ENCODE measurements around the gene SHROOM3. TPM values are rescaled to one million over a fixed set of nuclear protein-coding genes. Genes with fewer than 3 reads are reported as not detected.

The SHROOM3 gene
- polyA plus RNA-seq, 1 experiment: 9.5 TPM

DNA sequence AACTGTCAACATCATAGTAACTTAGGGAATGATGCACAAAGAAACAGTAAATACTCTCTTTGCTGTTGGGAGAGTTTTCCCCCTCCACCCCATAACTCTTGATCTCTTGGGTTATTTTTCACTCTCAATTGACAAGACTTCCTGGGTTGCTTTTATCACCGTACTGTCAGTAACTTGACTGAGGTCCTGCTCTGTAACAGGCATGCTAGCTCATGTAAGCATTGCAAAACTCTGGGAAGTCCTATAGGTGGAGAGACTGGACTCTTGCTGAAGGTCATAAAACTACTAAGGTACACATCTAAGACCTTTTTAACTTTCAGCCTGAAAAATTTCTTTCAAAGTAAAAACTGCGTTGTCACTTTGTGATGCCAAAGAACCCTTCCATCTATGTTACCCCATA lies 10.9 kb downstream of the SHROOM3 start:
- ChIA-PET POLR2A (no interaction called here), CTCF (no interaction called here)
- H3K4me3 ChIP-seq (ENCODE audit: low read depth, low read length): no peak overlapping the region
- no peak for TF ChIP-seq CTCF (IDR thresholded peaks at IDR 0.05; ENCODE audit: low read depth, low read length)
- no peak for DNase-seq (ENCODE audit: low read depth, low spot score)
- no peak overlapping the region for H3K27ac ChIP-seq (ENCODE audit: low read depth, low read length)
- no peaks in the 10 kb centered on the region for H3K9me3 ChIP-seq (ENCODE audit: control insufficient read depth, insufficient read depth, low read length)
- H3K27me3 ChIP-seq (ENCODE audit: control insufficient read depth, insufficient read depth, low read length): peaks cover 9% of the 10 kb centered on the region

GRCh38 chr4:76447393-76447851 lies 12.4 kb downstream of the SHROOM3 start:
- H3K27me3 ChIP-seq (ENCODE audit: control insufficient read depth, insufficient read depth, low read length): peaks cover 9% of the 10 kb centered on the region
- no peak overlapping the region for H3K4me3 ChIP-seq (ENCODE audit: low read depth, low read length)
- H3K27ac ChIP-seq (ENCODE audit: low read depth, low read length): no peak overlapping the region
- H3K9me3 ChIP-seq (ENCODE audit: control insufficient read depth, insufficient read depth, low read length): no peaks in the 10 kb centered on the region
- no peak for DNase-seq (ENCODE audit: low read depth, low spot score)
- TF ChIP-seq CTCF (IDR thresholded peaks at IDR 0.05; ENCODE audit: low read depth, low read length): no peak
- POLR2A ChIA-PET: no interaction called here
- CTCF ChIA-PET: interaction anchor here (1.2 kb wide), 1 partner anchor 17 kb away, joined by 4 read pairs; no protein-coding TSS in a partner anchor

DNA sequence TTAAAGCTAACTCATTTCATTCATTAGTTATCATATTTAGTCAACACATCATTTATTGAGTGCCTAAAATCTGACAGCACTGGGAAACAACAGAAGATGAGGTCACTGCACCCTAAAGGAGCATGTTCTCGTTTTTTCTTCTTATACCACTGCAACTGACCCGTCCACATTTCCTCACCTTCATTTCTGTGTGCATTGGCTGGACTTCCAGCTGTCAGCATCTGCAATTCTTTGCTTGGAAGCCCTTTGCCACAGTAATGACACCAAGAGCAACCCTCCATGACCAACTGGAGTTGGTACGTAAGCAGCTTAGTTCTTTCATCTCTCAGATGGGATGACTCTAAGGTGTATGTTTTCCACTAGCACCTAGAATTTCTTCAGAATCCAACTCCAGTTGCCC lies 13.2 kb downstream of the SHROOM3 start:
- POLR2A ChIA-PET: no interaction called here
- no peak overlapping the region for H3K4me3 ChIP-seq (ENCODE audit: low read depth, low read length)
- no peak for TF ChIP-seq CTCF (IDR thresholded peaks at IDR 0.05; ENCODE audit: low read depth, low read length)
- no peaks in the 10 kb centered on the region for H3K9me3 ChIP-seq (ENCODE audit: control insufficient read depth, insufficient read depth, low read length)
- H3K27me3 ChIP-seq (ENCODE audit: control insufficient read depth, insufficient read depth, low read length): peaks cover 9% of the 10 kb centered on the region
- no peak overlapping the region for H3K27ac ChIP-seq (ENCODE audit: low read depth, low read length)
- CTCF ChIA-PET: interaction anchor here (1.0 kb wide), 1 partner anchor 269 kb away, joined by 3 read pairs; no protein-coding TSS in a partner anchor
- no peak for DNase-seq (ENCODE audit: low read depth, low spot score)

GRCh38 chr4:76449362-76449767 lies 14.3 kb downstream of the SHROOM3 start:
- no peak overlapping the region for H3K4me3 ChIP-seq (ENCODE audit: low read depth, low read length)
- H3K9me3 ChIP-seq (ENCODE audit: control insufficient read depth, insufficient read depth, low read length): no peaks in the 10 kb centered on the region
- no peak for TF ChIP-seq CTCF (IDR thresholded peaks at IDR 0.05; ENCODE audit: low read depth, low read length)
- CTCF ChIA-PET: interaction anchor here (0.9 to 1.0 kb wide), 2 partner anchors 55 to 72 kb away, joined by 3 to 4 read pairs; no protein-coding TSS in a partner anchor
- H3K27ac ChIP-seq (ENCODE audit: low read depth, low read length): no peak overlapping the region
- POLR2A ChIA-PET: no interaction called here
- DNase-seq (ENCODE audit: low read depth, low spot score): no peak
- H3K27me3 ChIP-seq (ENCODE audit: control insufficient read depth, insufficient read depth, low read length): peaks cover 9% of the 10 kb centered on the region

DNA sequence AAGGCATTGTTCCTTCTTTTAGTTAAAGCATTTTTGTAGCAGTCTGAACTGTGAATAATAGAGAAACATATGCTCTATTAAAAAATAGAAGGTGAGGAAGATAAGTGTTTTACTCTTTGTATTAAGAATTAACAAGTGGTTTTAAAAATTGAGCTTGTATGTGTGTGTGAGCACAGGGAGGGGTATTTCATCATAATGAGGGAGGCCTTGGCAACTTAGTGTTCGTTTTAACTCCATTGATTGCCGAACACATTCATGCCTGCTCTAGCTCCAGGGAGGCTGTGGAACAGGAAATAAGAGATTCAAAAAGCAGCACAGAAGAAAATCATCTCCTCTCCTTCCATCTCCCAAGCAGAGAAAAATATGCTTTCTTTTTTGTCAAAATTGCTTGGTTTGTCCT lies 14.8 kb downstream of the SHROOM3 start:
- H3K9me3 ChIP-seq (ENCODE audit: control insufficient read depth, insufficient read depth, low read length): no peaks in the 10 kb centered on the region
- no peak overlapping the region for H3K27ac ChIP-seq (ENCODE audit: low read depth, low read length)
- ChIA-PET POLR2A (no interaction called here), CTCF (interaction anchor here (0.9 to 1.0 kb wide), 2 partner anchors 55 to 72 kb away, joined by 3 to 4 read pairs; no protein-coding TSS in a partner anchor)
- no peak for TF ChIP-seq CTCF (IDR thresholded peaks at IDR 0.05; ENCODE audit: low read depth, low read length)
- no peak overlapping the region for H3K4me3 ChIP-seq (ENCODE audit: low read depth, low read length)
- DNase-seq (ENCODE audit: low read depth, low spot score): no peak
- H3K27me3 ChIP-seq (ENCODE audit: control insufficient read depth, insufficient read depth, low read length): peaks cover 9% of the 10 kb centered on the region
